HepG2 (cell line): ENCODE data around the gene SELENOW.
"Not testable (repeated sequence)": the region's sequence is repeated elsewhere in the genome, so short reads cannot be mapped to it uniquely, and the experiment has no call there.

ENCODE experiments used
- EP300 ChIP-seq, 3 experiments: sonication (generic) in 1 of 3; formaldehyde crosslinking in 1 of 3; IDR thresholded peaks; 2 replicates each; pipeline versions ENCODE4 v1.5.1 to v1.6.1; 2011 to 2020; ENCODE audit warnings: low read depth in 2 of 3, low read length in 2 of 3, borderline replicate concordance in 1 of 3, improper control_type of control experiment in 1 of 3, mild to moderate bottlenecking in 1 of 3, missing genetic modification reagents in 1 of 3, moderate library complexity in 1 of 3
- ESRRA ChIP-seq: sonication (generic); formaldehyde crosslinking; IDR thresholded peaks from 2 replicates; pipeline ENCODE4 v1.5.1; 2020; ENCODE audit warnings: mild to moderate bottlenecking, low read depth, missing genetic modification reagents
- MIER2 ChIP-seq: IDR thresholded peaks from 2 replicates; pipeline ENCODE4 v1.6.1; 2016; ENCODE audit warnings: missing biosample characterization, missing genetic modification reagents
- PTBP1 ChIP-seq: fragments of 200-400 bp; formaldehyde crosslinking; IDR thresholded peaks from 2 replicates; pipeline ENCODE4 v1.6.1; 2018; ENCODE audit warnings: low read length, low read depth; ENCODE audit not compliant: poor library complexity, severe bottlenecking
- ZNF224 ChIP-seq: sonication (generic); formaldehyde crosslinking; IDR thresholded peaks from 2 replicates; pipeline ENCODE4 v1.5.0; 2020; ENCODE audit warnings: mild to moderate bottlenecking, missing genetic modification reagents
- ZSCAN29 ChIP-seq: sonication (generic); formaldehyde crosslinking; conservative IDR thresholded peaks from 2 replicates; pipeline ENCODE4 v1.4.0; 2020; ENCODE audit warnings: mild to moderate bottlenecking, missing genetic modification reagents
- TF ChIP-seq, protein P1 (sequence below): sonication (generic); formaldehyde crosslinking; IDR thresholded peaks from 2 replicates; pipeline ENCODE4 v1.4.0; 2020; ENCODE audit warnings: missing genetic modification reagents
- TF ChIP-seq, protein P2 (sequence below): sonication (generic); formaldehyde crosslinking; IDR thresholded peaks from 2 replicates; pipeline ENCODE4 v1.9.0; 2021; ENCODE audit warnings: missing genetic modification reagents, borderline replicate concordance
- TF ChIP-seq, protein P3 (sequence below): sonication (generic); formaldehyde crosslinking; IDR thresholded peaks from 2 replicates; pipeline ENCODE4 v1.5.0; 2020; ENCODE audit warnings: mild to moderate bottlenecking, missing genetic modification reagents, moderate library complexity

DNA sequence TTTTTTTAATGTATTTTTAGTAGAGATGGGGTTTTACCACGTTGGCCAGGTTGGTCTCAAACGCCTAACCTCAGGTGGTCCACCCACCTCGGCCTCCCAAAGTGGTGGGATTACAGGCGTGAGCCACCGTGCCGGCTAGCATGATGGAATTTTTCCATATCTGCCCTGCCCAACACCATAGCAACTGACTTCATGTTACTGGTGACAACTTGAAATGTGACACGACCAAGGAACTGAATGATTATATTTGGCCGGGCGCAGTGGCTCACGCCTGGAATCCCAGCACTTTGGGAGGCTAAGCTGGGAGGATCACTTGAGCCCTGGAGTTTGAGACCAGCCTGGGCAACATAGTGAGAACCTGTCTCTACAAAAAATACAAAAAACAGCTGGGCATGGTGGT, 8.8 kb downstream of the SELENOW start:
- not testable (repeated sequence) for TF ChIP-seq MIER2 (CRISPR knock-in tag); ZSCAN29; ESRRA; ZNF224 (CRISPR knock-in tag); PTBP1; EP300 (IDR thresholded peaks at IDR 0.05; ENCODE audit: low read depth in 2 of 2, low read length in 2 of 2); EP300 (CRISPR knock-in tag; IDR thresholded peaks at IDR 0.05; ENCODE audit: borderline replicate concordance)
- TF ChIP-seq, protein P1, sequence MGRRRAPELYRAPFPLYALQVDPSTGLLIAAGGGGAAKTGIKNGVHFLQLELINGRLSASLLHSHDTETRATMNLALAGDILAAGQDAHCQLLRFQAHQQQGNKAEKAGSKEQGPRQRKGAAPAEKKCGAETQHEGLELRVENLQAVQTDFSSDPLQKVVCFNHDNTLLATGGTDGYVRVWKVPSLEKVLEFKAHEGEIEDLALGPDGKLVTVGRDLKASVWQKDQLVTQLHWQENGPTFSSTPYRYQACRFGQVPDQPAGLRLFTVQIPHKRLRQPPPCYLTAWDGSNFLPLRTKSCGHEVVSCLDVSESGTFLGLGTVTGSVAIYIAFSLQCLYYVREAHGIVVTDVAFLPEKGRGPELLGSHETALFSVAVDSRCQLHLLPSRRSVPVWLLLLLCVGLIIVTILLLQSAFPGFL (CRISPR knock-in tag), result not testable (repeated sequence)
- TF ChIP-seq, protein P2, sequence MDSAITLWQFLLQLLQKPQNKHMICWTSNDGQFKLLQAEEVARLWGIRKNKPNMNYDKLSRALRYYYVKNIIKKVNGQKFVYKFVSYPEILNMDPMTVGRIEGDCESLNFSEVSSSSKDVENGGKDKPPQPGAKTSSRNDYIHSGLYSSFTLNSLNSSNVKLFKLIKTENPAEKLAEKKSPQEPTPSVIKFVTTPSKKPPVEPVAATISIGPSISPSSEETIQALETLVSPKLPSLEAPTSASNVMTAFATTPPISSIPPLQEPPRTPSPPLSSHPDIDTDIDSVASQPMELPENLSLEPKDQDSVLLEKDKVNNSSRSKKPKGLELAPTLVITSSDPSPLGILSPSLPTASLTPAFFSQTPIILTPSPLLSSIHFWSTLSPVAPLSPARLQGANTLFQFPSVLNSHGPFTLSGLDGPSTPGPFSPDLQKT (CRISPR knock-in tag), result not testable (repeated sequence)
- TF ChIP-seq, protein P3, sequence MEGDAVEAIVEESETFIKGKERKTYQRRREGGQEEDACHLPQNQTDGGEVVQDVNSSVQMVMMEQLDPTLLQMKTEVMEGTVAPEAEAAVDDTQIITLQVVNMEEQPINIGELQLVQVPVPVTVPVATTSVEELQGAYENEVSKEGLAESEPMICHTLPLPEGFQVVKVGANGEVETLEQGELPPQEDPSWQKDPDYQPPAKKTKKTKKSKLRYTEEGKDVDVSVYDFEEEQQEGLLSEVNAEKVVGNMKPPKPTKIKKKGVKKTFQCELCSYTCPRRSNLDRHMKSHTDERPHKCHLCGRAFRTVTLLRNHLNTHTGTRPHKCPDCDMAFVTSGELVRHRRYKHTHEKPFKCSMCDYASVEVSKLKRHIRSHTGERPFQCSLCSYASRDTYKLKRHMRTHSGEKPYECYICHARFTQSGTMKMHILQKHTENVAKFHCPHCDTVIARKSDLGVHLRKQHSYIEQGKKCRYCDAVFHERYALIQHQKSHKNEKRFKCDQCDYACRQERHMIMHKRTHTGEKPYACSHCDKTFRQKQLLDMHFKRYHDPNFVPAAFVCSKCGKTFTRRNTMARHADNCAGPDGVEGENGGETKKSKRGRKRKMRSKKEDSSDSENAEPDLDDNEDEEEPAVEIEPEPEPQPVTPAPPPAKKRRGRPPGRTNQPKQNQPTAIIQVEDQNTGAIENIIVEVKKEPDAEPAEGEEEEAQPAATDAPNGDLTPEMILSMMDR (CRISPR knock-in tag), result not testable (repeated sequence)
